HepG2 (cell line): ENCODE results near the gene REP15. TPM values are rescaled to one million over a fixed set of nuclear protein-coding genes. Genes with fewer than 3 reads are reported as not detected.

Source experiments
- EEA1 ChIP-seq: sonication (generic); formaldehyde crosslinking; IDR thresholded peaks from 2 replicates; pipeline ENCODE4 v1.5.1; 2020; ENCODE audit warnings: mild to moderate bottlenecking, missing genetic modification reagents, borderline replicate concordance
- HNRNPK ChIP-seq: fragments of 200-400 bp; formaldehyde crosslinking; IDR thresholded peaks from 2 replicates; pipeline ENCODE4 v1.6.1; 2018; ENCODE audit warnings: low read length, low read depth, moderate library complexity, mild to moderate bottlenecking; ENCODE audit not compliant: poor library complexity, severe bottlenecking
- U2AF1 ChIP-seq: fragments of 200-400 bp; formaldehyde crosslinking; optimal IDR thresholded peaks from 2 replicates; pipeline ENCODE3; 2017; ENCODE audit warnings: mild to moderate bottlenecking, low read depth, low read length
- ZHX2 ChIP-seq, 2 experiments: sonication (generic) in 1 of 2; formaldehyde crosslinking in 1 of 2; IDR thresholded peaks; 2 replicates each; pipeline versions ENCODE4 v1.6.1 to v1.9.0; 2014 to 2022; ENCODE audit warnings: antibody characterized with exemption in 1 of 2, borderline replicate concordance in 1 of 2, inconsistent platforms in 1 of 2, low read depth in 1 of 2, missing genetic modification reagents in 1 of 2
- polyA plus RNA-seq, 8 experiments: library from polyadenylated mRNA; depleted of rRNA in 3 of 8; stranded (reverse) in 7 of 8; unstranded in 1 of 8; fragments of >200 nt; fragmentation: Illumina TruSeq in 4 of 8; extraction: Trizol in 4 of 8; gene quantifications; 2 replicates each; pipeline versions ENCODE4 v1.2.1 to v1.2.3, GENCODE V29; 2011 to 2016; ENCODE audit warnings: low read depth in 4 of 8, missing spikeins in 1 of 8, mixed read lengths in 1 of 8; ENCODE audit not compliant: insufficient read depth in 1 of 8
- total RNA-seq, 5 experiments: library from RNA; depleted of rRNA; stranded (reverse); fragments of >200 nt; fragmentation: Illumina TruSeq; extraction: Trizol; gene quantifications; 2 replicates each; pipeline ENCODE4 v1.2.3, GENCODE V29; 2016; ENCODE audit warnings: low read depth in 1 of 5

REP15 gene
- total and polyA plus RNA-seq, 2 of the 13 experiments (the other 11 are each of a cell fraction or from before 2014, with no cell fraction given): 0.12 to 0.64 TPM

- TF ChIP-seq ZHX2 (IDR thresholded peaks at IDR 0.05; ENCODE audit: low read depth) (no peak), ZHX2 (CRISPR knock-in tag; IDR thresholded peaks at IDR 0.05; ENCODE audit: borderline replicate concordance) (no peak), U2AF1 (no peak), EEA1 (CRISPR knock-in tag) (no peak), HNRNPK (no peak)
These were observed 523 bp upstream of the REP15 start (continued) for GRCh38 chr12:27695556-27696292.
